Activated T-cell treated with anti-CD3 and anti-CD28 coated beads for 1 hour (primary cell): ENCODE results near the gene RBM33.
A peak's percentile ranks its signal among the peaks of the same experiment; 100 is the strongest.

ENCODE experiments used
- DNase-seq: peaks from one replicate; pipeline ENCODE4 v3.0.0-alpha.2; 2020; ENCODE audit warnings: low read depth

RBM33 gene

GRCh38 chr7:155747209-155747608, 102.7 kb downstream of the RBM33 start:
- no peak for DNase-seq

- DNase-seq: no peak
Measured at GRCh38 chr7:155749578-155749977, 105.1 kb downstream of the RBM33 start.

GRCh38 chr7:155750255-155751125, 106.0 kb downstream of the RBM33 start:
- no peak for DNase-seq

GRCh38 chr7:155751409-155751808, 106.9 kb downstream of the RBM33 start:
- DNase-seq: no peak

- no peak for DNase-seq
Measured at GRCh38 chr7:155752756-155753445, 108.4 kb downstream of the RBM33 start.

- DNase-seq: no peak
Measured at GRCh38 chr7:155753446-155753965, 109.0 kb downstream of the RBM33 start.

- DNase-seq: no peak
Measured at GRCh38 chr7:155754165-155754564, 109.7 kb downstream of the RBM33 start.

- DNase-seq: no peak
Measured at GRCh38 chr7:155755026-155755425, 110.6 kb downstream of the RBM33 start.

- DNase-seq: no peak
Measured at GRCh38 chr7:155756322-155756721, 111.9 kb downstream of the RBM33 start.

GRCh38 chr7:155758348-155758747, 113.9 kb downstream of the RBM33 start:
- no peak for DNase-seq

GRCh38 chr7:155759740-155760430, 115.4 kb downstream of the RBM33 start:
- no peak for DNase-seq

- no peak for DNase-seq
Measured at GRCh38 chr7:155761162-155761561, 116.7 kb downstream of the RBM33 start.

- no peak for DNase-seq
Measured at GRCh38 chr7:155762036-155762435, 117.6 kb downstream of the RBM33 start.

GRCh38 chr7:155762655-155763054, 118.2 kb downstream of the RBM33 start:
- no peak for DNase-seq

- no peak for DNase-seq
Measured at GRCh38 chr7:155763122-155763521, 118.7 kb downstream of the RBM33 start.

GRCh38 chr7:155763691-155764437, 119.4 kb downstream of the RBM33 start:
- peak; percentile 17 for DNase-seq

- no peak for DNase-seq
Measured at GRCh38 chr7:155764438-155764793, 120.0 kb downstream of the RBM33 start.

GRCh38 chr7:155765458-155765857, 121.0 kb downstream of the RBM33 start:
- no peak for DNase-seq

GRCh38 chr7:155766386-155766785, 121.9 kb downstream of the RBM33 start:
- no peak for DNase-seq

GRCh38 chr7:155766966-155767916, 122.8 kb downstream of the RBM33 start:
- DNase-seq: no peak

GRCh38 chr7:155769701-155770100, 125.2 kb downstream of the RBM33 start:
- DNase-seq: no peak
